Rectal smooth muscle tissue (tissue), 1 donor: ENCODE data around the gene NOC4L.
A peak's percentile ranks its signal among the peaks of the same experiment; 100 is the strongest.

Experiments used
- H3K27ac ChIP-seq: one replicate; pipeline ENCODE4 v1.7.0; 2013; ENCODE audit warnings: low read depth, low read length, inconsistent platforms
- H3K27me3 ChIP-seq: one replicate; pipeline ENCODE4 v1.7.0; 2013; ENCODE audit warnings: low read length; ENCODE audit not compliant: control insufficient read depth, insufficient read depth
- H3K36me3 ChIP-seq: one replicate; pipeline ENCODE4 v1.7.0; 2013; ENCODE audit warnings: low read length; ENCODE audit not compliant: control insufficient read depth, insufficient read depth
- H3K4me1 ChIP-seq: one replicate; pipeline ENCODE4 v1.7.0; 2013; ENCODE audit warnings: low read length; ENCODE audit not compliant: control insufficient read depth, insufficient read depth
- H3K4me3 ChIP-seq: one replicate; pipeline ENCODE4 v1.7.0; 2013; ENCODE audit warnings: low read length
- H3K9ac ChIP-seq: one replicate; pipeline ENCODE4 v1.7.0; 2013; ENCODE audit warnings: low read length

The NOC4L gene

GRCh38 chr12:132140501-132140900 is 3.8 kb upstream of the NOC4L start:
- H3K36me3 ChIP-seq: peaks cover 29% of the 10 kb centered on the region
- no peak overlapping the region for H3K4me3 ChIP-seq
- H3K9ac ChIP-seq: no peak overlapping the region
- peaks cover 10% of the 10 kb centered on the region for H3K4me1 ChIP-seq
- H3K27ac ChIP-seq: no peak overlapping the region
- H3K27me3 ChIP-seq: no peaks in the 10 kb centered on the region

GRCh38 chr12:132140918-132141841 is 3.1 kb upstream of the NOC4L start:
- Histone ChIP-seq H3K36me3 (peaks cover 29% of the 10 kb centered on the region), H3K9ac (no peak overlapping the region), H3K4me3 (no peak overlapping the region), H3K27me3 (no peaks in the 10 kb centered on the region), H3K27ac (no peak overlapping the region), H3K4me1 (peaks cover 10% of the 10 kb centered on the region)

- Histone ChIP-seq H3K27me3 (no peaks in the 10 kb centered on the region), H3K4me3 (no peak overlapping the region), H3K27ac (no peak overlapping the region), H3K4me1 (peaks cover 10% of the 10 kb centered on the region), H3K36me3 (peaks cover 29% of the 10 kb centered on the region), H3K9ac (no peak overlapping the region)
These were observed 2.1 kb upstream of the NOC4L start for GRCh38 chr12:132141976-132142678.

DNA sequence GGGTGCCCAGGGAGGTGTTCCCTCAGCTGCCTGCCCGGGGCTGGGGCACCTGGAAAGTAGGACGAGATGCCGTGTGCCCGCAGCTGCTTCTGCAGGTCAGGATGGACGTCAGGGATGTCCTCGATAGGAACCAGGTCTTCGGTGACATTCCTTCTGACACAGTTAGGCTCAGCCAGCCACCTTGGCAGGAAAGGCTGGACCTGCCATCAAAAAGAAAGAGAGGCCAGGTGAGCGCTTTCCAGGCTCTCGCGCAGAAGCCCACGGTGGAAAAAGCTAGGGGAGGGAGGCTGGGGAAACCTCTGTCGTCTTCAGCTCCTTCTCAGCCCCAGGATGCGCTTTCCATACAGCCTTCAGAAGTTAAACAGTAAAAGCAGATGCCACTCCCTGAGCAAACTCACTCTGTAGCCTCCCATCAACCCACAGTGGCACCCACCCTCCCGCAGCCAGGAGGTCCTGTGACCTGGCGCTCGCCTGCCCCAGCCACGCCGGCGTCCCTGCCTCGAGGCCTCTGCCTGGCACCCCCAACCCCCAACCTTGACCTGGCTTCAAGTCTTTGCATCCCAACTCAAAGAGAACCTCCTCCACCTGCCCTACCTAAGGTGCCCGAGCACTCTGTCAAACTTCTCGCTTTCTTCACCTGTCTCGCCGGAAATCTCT is 1.4 kb upstream of the NOC4L start:
- H3K4me3 ChIP-seq: peak overlapping the region; percentile 79
- no peaks in the 10 kb centered on the region for H3K27me3 ChIP-seq
- H3K27ac ChIP-seq: no peak overlapping the region
- peaks cover 10% of the 10 kb centered on the region for H3K4me1 ChIP-seq
- no peak overlapping the region for H3K9ac ChIP-seq
- H3K36me3 ChIP-seq: peaks cover 29% of the 10 kb centered on the region

- H3K36me3 ChIP-seq: peaks cover 29% of the 10 kb centered on the region
- no peak overlapping the region for H3K27ac ChIP-seq
- peak overlapping the region; percentile 79 for H3K4me3 ChIP-seq
- peaks cover 10% of the 10 kb centered on the region for H3K4me1 ChIP-seq
- H3K9ac ChIP-seq: no peak overlapping the region
- H3K27me3 ChIP-seq: no peaks in the 10 kb centered on the region
These were observed 753 bp upstream of the NOC4L start for GRCh38 chr12:132143336-132144071.

DNA sequence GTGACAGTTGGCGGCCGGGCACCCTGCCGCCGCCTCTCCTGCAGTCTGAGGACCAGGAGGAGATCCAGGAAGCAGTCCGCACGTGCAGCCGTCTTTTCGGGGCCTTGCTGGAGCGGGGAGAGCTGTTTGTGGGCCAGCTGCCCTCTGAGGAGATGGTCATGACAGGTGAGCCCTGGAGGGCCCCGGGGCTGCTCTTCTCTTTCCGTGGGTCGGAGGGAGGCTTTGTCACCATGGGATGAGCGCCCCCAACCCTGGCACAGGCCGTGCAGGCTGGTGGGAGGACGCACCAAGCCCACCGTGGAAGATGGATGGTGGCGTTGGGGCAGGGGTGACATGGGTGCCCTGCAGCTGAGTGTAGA is 532 bp downstream of the NOC4L start:
- peaks cover 10% of the 10 kb centered on the region for H3K4me1 ChIP-seq
- H3K9ac ChIP-seq: peak overlapping the region; percentile 90
- peaks cover 19% of the 10 kb centered on the region for H3K36me3 ChIP-seq
- H3K27me3 ChIP-seq: no peaks in the 10 kb centered on the region
- H3K4me3 ChIP-seq: peak overlapping the region; percentile 79
- peak overlapping the region; percentile 81 for H3K27ac ChIP-seq

DNA sequence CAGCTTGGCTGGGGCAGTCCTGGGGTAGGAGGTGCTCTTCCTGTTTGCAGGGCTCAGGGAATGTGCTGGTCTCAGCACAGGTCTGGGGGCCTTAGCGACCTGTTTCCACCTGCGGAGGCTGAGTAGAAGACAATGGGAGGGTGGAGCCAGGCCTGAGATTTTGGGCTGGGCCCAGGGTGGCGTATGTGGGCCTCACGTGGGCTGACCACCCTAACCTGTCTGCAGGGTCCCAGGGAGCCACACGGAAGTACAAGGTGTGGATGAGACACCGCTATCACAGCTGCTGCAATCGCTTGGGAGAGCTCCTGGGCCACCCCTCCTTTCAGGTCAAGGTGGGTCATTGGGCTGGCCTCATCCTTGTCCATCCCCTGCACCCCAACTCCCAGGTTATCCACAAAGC is 1.1 kb downstream of the NOC4L start:
- H3K36me3 ChIP-seq: peaks cover 14% of the 10 kb centered on the region
- no peak overlapping the region for H3K9ac ChIP-seq
- peaks cover 10% of the 10 kb centered on the region for H3K4me1 ChIP-seq
- no peaks in the 10 kb centered on the region for H3K27me3 ChIP-seq
- peak overlapping the region; percentile 79 for H3K4me3 ChIP-seq
- no peak overlapping the region for H3K27ac ChIP-seq

DNA sequence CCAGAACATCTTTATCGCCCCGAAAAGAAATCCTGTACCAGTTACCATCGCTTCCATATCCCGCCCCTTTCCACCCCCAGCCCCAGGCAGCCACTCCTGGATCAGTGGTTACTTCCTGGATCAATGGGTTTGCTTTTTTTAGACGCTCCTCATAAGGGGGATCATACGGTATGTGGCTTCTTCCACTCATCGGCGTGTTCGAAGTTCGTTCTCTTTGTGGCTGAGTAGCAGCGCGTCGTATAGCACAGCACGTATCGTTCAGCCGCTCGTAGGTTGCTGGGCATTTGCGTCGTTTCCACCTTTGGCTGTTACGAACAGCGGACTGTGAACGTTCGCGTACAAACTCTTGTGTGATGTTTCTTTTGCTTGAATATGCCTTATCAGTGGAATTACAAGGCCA is 1.8 kb downstream of the NOC4L start:
- peaks cover 10% of the 10 kb centered on the region for H3K4me1 ChIP-seq
- H3K4me3 ChIP-seq: no peak overlapping the region
- no peaks in the 10 kb centered on the region for H3K27me3 ChIP-seq
- no peak overlapping the region for H3K27ac ChIP-seq
- H3K9ac ChIP-seq: no peak overlapping the region
- H3K36me3 ChIP-seq: peaks cover 8% of the 10 kb centered on the region

GRCh38 chr12:132146772-132147422 is 2.6 kb downstream of the NOC4L start:
- Histone ChIP-seq H3K27ac (no peak overlapping the region), H3K4me3 (no peak overlapping the region), H3K36me3 (peaks cover 2% of the 10 kb centered on the region), H3K9ac (no peak overlapping the region), H3K27me3 (no peaks in the 10 kb centered on the region), H3K4me1 (peaks cover 10% of the 10 kb centered on the region)

GRCh38 chr12:132147423-132148367 is 3.4 kb downstream of the NOC4L start:
- no peaks in the 10 kb centered on the region for H3K27me3 ChIP-seq
- H3K4me3 ChIP-seq: no peak overlapping the region
- no peak overlapping the region for H3K27ac ChIP-seq
- peaks cover 10% of the 10 kb centered on the region for H3K4me1 ChIP-seq
- no peak overlapping the region for H3K9ac ChIP-seq
- no peaks in the 10 kb centered on the region for H3K36me3 ChIP-seq
